ENCODE measurements around the gene DECR2.

DNA sequence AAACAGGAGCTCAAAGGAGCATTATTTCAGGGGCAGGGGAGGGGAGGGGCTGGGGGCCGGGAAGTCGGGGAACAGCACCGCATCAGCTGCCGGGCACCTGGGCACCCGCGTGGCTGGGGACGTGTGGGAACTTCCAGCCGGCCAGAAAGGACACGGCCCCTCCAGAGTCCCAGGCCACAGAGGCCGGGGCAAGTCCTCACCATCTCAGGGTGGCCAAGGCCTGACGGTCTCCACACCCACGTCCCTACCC, 21.0 kb upstream of the DECR2 start:
- TF ChIP-seq, protein P1, sequence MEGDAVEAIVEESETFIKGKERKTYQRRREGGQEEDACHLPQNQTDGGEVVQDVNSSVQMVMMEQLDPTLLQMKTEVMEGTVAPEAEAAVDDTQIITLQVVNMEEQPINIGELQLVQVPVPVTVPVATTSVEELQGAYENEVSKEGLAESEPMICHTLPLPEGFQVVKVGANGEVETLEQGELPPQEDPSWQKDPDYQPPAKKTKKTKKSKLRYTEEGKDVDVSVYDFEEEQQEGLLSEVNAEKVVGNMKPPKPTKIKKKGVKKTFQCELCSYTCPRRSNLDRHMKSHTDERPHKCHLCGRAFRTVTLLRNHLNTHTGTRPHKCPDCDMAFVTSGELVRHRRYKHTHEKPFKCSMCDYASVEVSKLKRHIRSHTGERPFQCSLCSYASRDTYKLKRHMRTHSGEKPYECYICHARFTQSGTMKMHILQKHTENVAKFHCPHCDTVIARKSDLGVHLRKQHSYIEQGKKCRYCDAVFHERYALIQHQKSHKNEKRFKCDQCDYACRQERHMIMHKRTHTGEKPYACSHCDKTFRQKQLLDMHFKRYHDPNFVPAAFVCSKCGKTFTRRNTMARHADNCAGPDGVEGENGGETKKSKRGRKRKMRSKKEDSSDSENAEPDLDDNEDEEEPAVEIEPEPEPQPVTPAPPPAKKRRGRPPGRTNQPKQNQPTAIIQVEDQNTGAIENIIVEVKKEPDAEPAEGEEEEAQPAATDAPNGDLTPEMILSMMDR (IDR thresholded peaks at IDR 0.05; ENCODE audit: borderline replicate concordance, extremely low read depth, low read length, poor library complexity, severe bottlenecking) = no peak
- no peak for TF ChIP-seq EZH2 (IDR thresholded peaks at IDR 0.05; ENCODE audit: borderline replicate concordance, low read depth, low read length, severe bottlenecking)
